ENCODE results near the gene LASP1.

DNA sequence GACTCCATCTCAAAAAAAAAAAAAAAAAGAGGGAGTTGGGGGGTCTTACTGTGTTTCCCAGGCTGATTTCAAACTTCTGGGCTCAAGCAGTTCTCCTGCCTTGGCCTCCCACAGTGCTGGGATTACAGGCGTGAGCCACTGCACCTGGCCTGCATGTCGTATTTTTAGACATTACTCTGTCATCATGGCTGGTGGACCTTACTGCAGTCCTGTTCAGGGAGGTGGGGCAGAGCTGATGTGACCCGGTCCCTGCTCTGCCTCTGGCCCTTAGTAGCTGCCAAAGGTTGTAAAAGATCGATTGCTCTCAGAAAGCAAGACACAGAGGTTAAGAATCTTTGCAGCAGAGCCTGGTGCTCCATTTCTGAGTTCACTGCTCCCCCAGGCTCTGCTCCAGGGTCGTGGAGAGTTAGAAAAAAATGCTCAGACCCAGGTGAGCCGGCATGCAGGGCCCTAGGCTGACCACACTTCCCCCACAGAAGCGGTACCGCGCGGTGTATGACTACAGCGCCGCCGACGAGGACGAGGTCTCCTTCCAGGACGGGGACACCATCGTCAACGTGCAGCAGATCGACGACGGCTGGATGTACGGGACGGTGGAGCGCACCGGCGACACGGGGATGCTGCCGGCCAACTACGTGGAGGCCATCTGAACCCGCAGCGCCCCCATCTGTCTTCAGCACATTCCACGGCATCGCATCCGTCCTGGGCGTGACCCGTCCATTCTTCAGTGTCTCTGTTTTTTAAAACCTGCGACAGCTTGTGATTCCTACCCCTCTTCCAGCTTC is 48.5 kb downstream of the LASP1 start:
- TF ChIP-seq POLR2A (IDR thresholded peaks at IDR 0.05): no peak
- TF ChIP-seq, protein P1, sequence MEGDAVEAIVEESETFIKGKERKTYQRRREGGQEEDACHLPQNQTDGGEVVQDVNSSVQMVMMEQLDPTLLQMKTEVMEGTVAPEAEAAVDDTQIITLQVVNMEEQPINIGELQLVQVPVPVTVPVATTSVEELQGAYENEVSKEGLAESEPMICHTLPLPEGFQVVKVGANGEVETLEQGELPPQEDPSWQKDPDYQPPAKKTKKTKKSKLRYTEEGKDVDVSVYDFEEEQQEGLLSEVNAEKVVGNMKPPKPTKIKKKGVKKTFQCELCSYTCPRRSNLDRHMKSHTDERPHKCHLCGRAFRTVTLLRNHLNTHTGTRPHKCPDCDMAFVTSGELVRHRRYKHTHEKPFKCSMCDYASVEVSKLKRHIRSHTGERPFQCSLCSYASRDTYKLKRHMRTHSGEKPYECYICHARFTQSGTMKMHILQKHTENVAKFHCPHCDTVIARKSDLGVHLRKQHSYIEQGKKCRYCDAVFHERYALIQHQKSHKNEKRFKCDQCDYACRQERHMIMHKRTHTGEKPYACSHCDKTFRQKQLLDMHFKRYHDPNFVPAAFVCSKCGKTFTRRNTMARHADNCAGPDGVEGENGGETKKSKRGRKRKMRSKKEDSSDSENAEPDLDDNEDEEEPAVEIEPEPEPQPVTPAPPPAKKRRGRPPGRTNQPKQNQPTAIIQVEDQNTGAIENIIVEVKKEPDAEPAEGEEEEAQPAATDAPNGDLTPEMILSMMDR (IDR thresholded peaks at IDR 0.05): no peak

Data from thyroid gland (tissue), 4 donors.